K562 (cell line): Measurements from ENCODE around the gene SLC34A1. TPM values are rescaled to one million over a fixed set of nuclear protein-coding genes. Genes with fewer than 3 reads are reported as not detected.

Source experiments
- CTBP1 ChIP-seq: fragments of 450-650 bp; IDR thresholded peaks from 2 replicates; pipeline ENCODE4 v1.6.1; 2016; ENCODE audit warnings: borderline replicate concordance
- ESRRB ChIP-seq: fragments of 250-450 bp; sonication (Bioruptor Pico); IDR thresholded peaks from 2 replicates; pipeline ENCODE4 v1.5.0; 2020; ENCODE audit warnings: mild to moderate bottlenecking, moderate library complexity, borderline replicate concordance
- GABPA ChIP-seq: fragments of 200-800 bp; sonication (Bioruptor generic); conservative IDR thresholded peaks from 2 replicates; pipeline ENCODE4 v1.6.1; 2016; ENCODE audit warnings: low read depth, missing genetic modification characterization, missing compliant biosample characterization
- IFI16 ChIP-seq: fragments of 250-450 bp; sonication (Bioruptor Pico); IDR thresholded peaks from 2 replicates; pipeline ENCODE4 v2.1.2; 2022; ENCODE audit warnings: mild to moderate bottlenecking, inconsistent platforms
- MCM7 ChIP-seq, 2 experiments: fragments of 450-650 bp; IDR thresholded peaks; 2 replicates each; pipeline ENCODE4 v1.6.1; 2016 to 2018
- NCOA2 ChIP-seq, 2 experiments: fragments of 450-650 bp; IDR thresholded peaks; 2 replicates each; pipeline ENCODE4 v1.6.1; 2018; ENCODE audit warnings: mild to moderate bottlenecking in 2 of 2, moderate library complexity in 1 of 2; ENCODE audit not compliant: partially characterized antibody in 2 of 2
- NR1H2 ChIP-seq: sonication (generic); formaldehyde crosslinking; IDR thresholded peaks from 2 replicates; pipeline ENCODE4 v1.4.0; 2020; ENCODE audit warnings: mild to moderate bottlenecking, missing genetic modification reagents
- RB1 ChIP-seq: fragments of 450-650 bp; IDR thresholded peaks from 2 replicates; pipeline ENCODE4 v1.6.1; 2017; ENCODE audit warnings: low read depth, mild to moderate bottlenecking
- RBFOX2 ChIP-seq: fragments of 200-400 bp; formaldehyde crosslinking; IDR thresholded peaks from 2 replicates; pipeline ENCODE4 v1.6.1; 2017; ENCODE audit warnings: low read depth, mild to moderate bottlenecking, low read length, moderate library complexity
- SNRNP70 ChIP-seq: fragments of 200-400 bp; formaldehyde crosslinking; optimal IDR thresholded peaks from 2 replicates; pipeline ENCODE3; 2017; ENCODE audit warnings: low read depth, low read length
- SRSF7 ChIP-seq: fragments of 200-400 bp; formaldehyde crosslinking; optimal IDR thresholded peaks from 2 replicates; pipeline ENCODE3; 2017; ENCODE audit warnings: mild to moderate bottlenecking, low read depth, low read length
- TAF1 ChIP-seq: IDR thresholded peaks from 2 replicates; pipeline ENCODE4 v1.6.1; 2011; ENCODE audit warnings: mild to moderate bottlenecking, low read length, moderate library complexity; ENCODE audit not compliant: insufficient read depth, control insufficient read depth, severe bottlenecking; ENCODE audit errors: extremely low read depth
- ZKSCAN8 ChIP-seq: fragments of 200-800 bp; sonication (Bioruptor generic); IDR thresholded peaks from 2 replicates; pipeline ENCODE4 v1.6.1; 2016; ENCODE audit warnings: missing genetic modification characterization, missing compliant biosample characterization
- polyA plus RNA-seq, 8 experiments: library from polyadenylated mRNA; depleted of rRNA in 4 of 8; stranded (reverse) in 5 of 8; unstranded in 3 of 8; fragments of >200 nt; fragmentation: Nextera tagmentation in 2 of 8; fragmentation: Illumina TruSeq in 1 of 8; extraction: Ambion mirVana in 2 of 8; extraction: Trizol in 1 of 8; gene quantifications; 2 replicates each; pipeline versions ENCODE4 v1.2.1 to v1.2.3, GENCODE V29; 2011 to 2014; ENCODE audit warnings: inconsistent platforms in 1 of 8, missing spikeins in 1 of 8
- total RNA-seq, 7 experiments: library from RNA; depleted of rRNA in 6 of 7; stranded (reverse); fragments of >200 nt in 6 of 7; fragmentation: Illumina TruSeq in 2 of 7; extraction: Trizol in 2 of 7; gene quantifications; 2 replicates each; pipeline versions ENCODE4 v1.2.1 to v1.2.3, GENCODE V29; 2011 to 2021; ENCODE audit warnings: low replicate concordance in 1 of 7
- TF ChIP-seq, protein P1 (sequence below), 2 experiments: IDR thresholded peaks; 2 replicates each; pipeline ENCODE4 v1.6.1; 2011; ENCODE audit warnings: borderline replicate concordance in 1 of 2, control low read depth in 1 of 2, low read depth in 1 of 2, low read length in 1 of 2, mild to moderate bottlenecking in 1 of 2, mixed read lengths in 1 of 2, moderate library complexity in 1 of 2; ENCODE audit not compliant: insufficient read depth in 1 of 2, insufficient read length in 1 of 2, poor library complexity in 1 of 2, severe bottlenecking in 1 of 2; ENCODE audit errors: extremely low read depth in 1 of 2
- TF ChIP-seq, protein P2 (sequence below): fragments of 450-650 bp; IDR thresholded peaks from 2 replicates; pipeline ENCODE4 v1.6.1; 2016; ENCODE audit warnings: antibody characterized with exemption
- TF ChIP-seq, protein P3 (sequence below): sonication (generic); formaldehyde crosslinking; IDR thresholded peaks from 2 replicates; pipeline ENCODE4 v1.8.1; 2023; ENCODE audit warnings: mild to moderate bottlenecking, missing genetic modification reagents
- TF ChIP-seq, protein P4 (sequence below): sonication (generic); formaldehyde crosslinking; IDR thresholded peaks from 2 replicates; pipeline ENCODE4 v1.8.1; 2022; ENCODE audit warnings: missing genetic modification reagents
- TF ChIP-seq, protein P5 (sequence below): fragments of 150-350 bp; conservative IDR thresholded peaks from 2 replicates; pipeline ENCODE4 v1.6.1; 2014; ENCODE audit warnings: low read length

The SLC34A1 gene
- total and polyA plus RNA-seq, 9 of the 15 experiments (the other 6 are each of a cell fraction or from before 2014, with no cell fraction given) = not detected

GRCh38 chr5:177446200-177447065 is 62.2 kb downstream of the SLC34A1 start, which contains the start of gene PRR7 (continued):
- TF ChIP-seq, protein P1, sequence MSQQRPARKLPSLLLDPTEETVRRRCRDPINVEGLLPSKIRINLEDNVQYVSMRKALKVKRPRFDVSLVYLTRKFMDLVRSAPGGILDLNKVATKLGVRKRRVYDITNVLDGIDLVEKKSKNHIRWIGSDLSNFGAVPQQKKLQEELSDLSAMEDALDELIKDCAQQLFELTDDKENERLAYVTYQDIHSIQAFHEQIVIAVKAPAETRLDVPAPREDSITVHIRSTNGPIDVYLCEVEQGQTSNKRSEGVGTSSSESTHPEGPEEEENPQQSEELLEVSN (IDR thresholded peaks at IDR 0.05; ENCODE audit: borderline replicate concordance in 1 of 2, extremely low read depth in 1 of 2, insufficient read depth in 1 of 2, insufficient read length in 1 of 2, low read depth in 1 of 2, low read length in 1 of 2, poor library complexity in 1 of 2, severe bottlenecking in 1 of 2) = no peak
- no peak for TF ChIP-seq NCOA2 (IDR thresholded peaks at IDR 0.05; ENCODE audit: partially characterized antibody in 2 of 2)
- peak; percentile 78 for TF ChIP-seq CTBP1
- TF ChIP-seq, protein P2, sequence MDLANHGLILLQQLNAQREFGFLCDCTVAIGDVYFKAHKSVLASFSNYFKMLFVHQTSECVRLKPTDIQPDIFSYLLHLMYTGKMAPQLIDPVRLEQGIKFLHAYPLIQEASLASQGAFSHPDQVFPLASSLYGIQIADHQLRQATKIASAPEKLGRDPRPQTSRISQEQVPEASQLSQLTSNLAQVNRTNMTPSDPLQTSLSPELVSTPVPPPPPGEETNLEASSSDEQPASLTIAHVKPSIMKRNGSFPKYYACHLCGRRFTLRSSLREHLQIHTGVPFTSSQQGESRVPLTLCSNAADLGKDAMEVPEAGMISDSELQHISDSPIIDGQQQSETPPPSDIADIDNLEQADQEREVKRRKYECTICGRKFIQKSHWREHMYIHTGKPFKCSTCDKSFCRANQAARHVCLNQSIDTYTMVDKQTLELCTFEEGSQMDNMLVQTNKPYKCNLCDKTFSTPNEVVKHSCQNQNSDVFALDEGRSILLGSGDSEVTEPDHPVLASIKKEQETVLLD = no peak
- no peak for TF ChIP-seq IFI16 (CRISPR knock-in tag)
- TF ChIP-seq RBFOX2 = peak; percentile 56
- TF ChIP-seq, protein P3, sequence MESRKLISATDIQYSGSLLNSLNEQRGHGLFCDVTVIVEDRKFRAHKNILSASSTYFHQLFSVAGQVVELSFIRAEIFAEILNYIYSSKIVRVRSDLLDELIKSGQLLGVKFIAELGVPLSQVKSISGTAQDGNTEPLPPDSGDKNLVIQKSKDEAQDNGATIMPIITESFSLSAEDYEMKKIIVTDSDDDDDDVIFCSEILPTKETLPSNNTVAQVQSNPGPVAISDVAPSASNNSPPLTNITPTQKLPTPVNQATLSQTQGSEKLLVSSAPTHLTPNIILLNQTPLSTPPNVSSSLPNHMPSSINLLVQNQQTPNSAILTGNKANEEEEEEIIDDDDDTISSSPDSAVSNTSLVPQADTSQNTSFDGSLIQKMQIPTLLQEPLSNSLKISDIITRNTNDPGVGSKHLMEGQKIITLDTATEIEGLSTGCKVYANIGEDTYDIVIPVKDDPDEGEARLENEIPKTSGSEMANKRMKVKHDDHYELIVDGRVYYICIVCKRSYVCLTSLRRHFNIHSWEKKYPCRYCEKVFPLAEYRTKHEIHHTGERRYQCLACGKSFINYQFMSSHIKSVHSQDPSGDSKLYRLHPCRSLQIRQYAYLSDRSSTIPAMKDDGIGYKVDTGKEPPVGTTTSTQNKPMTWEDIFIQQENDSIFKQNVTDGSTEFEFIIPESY (CRISPR knock-in tag) = no peak
- TF ChIP-seq ZKSCAN8 (CRISPR knock-in tag) = 0 out of 2 replicates have a peak, but pooled peaks have one; percentile 33
- TF ChIP-seq TAF1 = peak; percentile 32
- peak; percentile 23; the same call in 1 of the 2 replicates for TF ChIP-seq GABPA (tag)
- no peak; the same call in 1 of the 2 replicates for TF ChIP-seq ESRRB (CRISPR knock-in tag)
- TF ChIP-seq, protein P4, sequence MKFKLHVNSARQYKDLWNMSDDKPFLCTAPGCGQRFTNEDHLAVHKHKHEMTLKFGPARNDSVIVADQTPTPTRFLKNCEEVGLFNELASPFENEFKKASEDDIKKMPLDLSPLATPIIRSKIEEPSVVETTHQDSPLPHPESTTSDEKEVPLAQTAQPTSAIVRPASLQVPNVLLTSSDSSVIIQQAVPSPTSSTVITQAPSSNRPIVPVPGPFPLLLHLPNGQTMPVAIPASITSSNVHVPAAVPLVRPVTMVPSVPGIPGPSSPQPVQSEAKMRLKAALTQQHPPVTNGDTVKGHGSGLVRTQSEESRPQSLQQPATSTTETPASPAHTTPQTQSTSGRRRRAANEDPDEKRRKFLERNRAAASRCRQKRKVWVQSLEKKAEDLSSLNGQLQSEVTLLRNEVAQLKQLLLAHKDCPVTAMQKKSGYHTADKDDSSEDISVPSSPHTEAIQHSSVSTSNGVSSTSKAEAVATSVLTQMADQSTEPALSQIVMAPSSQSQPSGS (CRISPR knock-in tag) = no peak
- TF ChIP-seq SNRNP70 = peak; percentile 24
- TF ChIP-seq MCM7 (IDR thresholded peaks at IDR 0.05) = no peak
- TF ChIP-seq, protein P5, sequence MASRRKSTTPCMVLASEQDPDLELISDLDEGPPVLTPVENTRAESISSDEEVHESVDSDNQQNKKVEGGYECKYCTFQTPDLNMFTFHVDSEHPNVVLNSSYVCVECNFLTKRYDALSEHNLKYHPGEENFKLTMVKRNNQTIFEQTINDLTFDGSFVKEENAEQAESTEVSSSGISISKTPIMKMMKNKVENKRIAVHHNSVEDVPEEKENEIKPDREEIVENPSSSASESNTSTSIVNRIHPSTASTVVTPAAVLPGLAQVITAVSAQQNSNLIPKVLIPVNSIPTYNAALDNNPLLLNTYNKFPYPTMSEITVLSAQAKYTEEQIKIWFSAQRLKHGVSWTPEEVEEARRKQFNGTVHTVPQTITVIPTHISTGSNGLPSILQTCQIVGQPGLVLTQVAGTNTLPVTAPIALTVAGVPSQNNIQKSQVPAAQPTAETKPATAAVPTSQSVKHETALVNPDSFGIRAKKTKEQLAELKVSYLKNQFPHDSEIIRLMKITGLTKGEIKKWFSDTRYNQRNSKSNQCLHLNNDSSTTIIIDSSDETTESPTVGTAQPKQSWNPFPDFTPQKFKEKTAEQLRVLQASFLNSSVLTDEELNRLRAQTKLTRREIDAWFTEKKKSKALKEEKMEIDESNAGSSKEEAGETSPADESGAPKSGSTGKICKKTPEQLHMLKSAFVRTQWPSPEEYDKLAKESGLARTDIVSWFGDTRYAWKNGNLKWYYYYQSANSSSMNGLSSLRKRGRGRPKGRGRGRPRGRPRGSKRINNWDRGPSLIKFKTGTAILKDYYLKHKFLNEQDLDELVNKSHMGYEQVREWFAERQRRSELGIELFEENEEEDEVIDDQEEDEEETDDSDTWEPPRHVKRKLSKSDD = no peak
- TF ChIP-seq NR1H2 (CRISPR knock-in tag) = no peak
- TF ChIP-seq RB1 = peak; percentile 27
- TF ChIP-seq SRSF7 = no peak
